GM23248 (cell line): Measurements from ENCODE around the gene HSPB7. TPM values are rescaled to one million over a fixed set of nuclear protein-coding genes. Genes with fewer than 3 reads are reported as not detected.

Source experiments
- DNase-seq: peaks from one replicate; pipeline ENCODE4 v3.0.0-alpha.2; 2015
- H2AFZ ChIP-seq: fragments of 200-600 bp; sonication (generic); 2 replicates; pipeline ENCODE4 v1.6.1; 2016; ENCODE audit warnings: antibody characterized with exemption
- H3F3A ChIP-seq: fragments of 200-600 bp; sonication (generic); 2 replicates; pipeline ENCODE4 v1.6.1; 2016; ENCODE audit warnings: mild to moderate bottlenecking, antibody characterized with exemption, mixed run types; ENCODE audit not compliant: insufficient read depth
- H3K27ac ChIP-seq: fragments of 200-600 bp; sonication (generic); 2 replicates; pipeline ENCODE4 v1.5.1; 2016; ENCODE audit warnings: mild to moderate bottlenecking
- H3K27me3 ChIP-seq: fragments of 200-600 bp; sonication (generic); replicated peaks from 2 replicates; pipeline ENCODE4 v1.6.1; 2016; ENCODE audit warnings: mild to moderate bottlenecking; ENCODE audit not compliant: insufficient read depth
- H3K36me3 ChIP-seq: fragments of 200-600 bp; sonication (generic); 2 replicates; pipeline ENCODE4 v1.6.1; 2016; ENCODE audit warnings: low read depth, mild to moderate bottlenecking
- H3K4me1 ChIP-seq: fragments of 200-600 bp; sonication (generic); 2 replicates; pipeline ENCODE4 v1.6.1; 2016; ENCODE audit warnings: mild to moderate bottlenecking; ENCODE audit not compliant: insufficient read depth
- H3K4me2 ChIP-seq: fragments of 200-600 bp; sonication (generic); one replicate; pipeline ENCODE4 v1.6.1; 2016; ENCODE audit warnings: mild to moderate bottlenecking; ENCODE audit not compliant: unreplicated experiment
- H3K4me3 ChIP-seq: fragments of 200-600 bp; sonication (generic); 2 replicates; pipeline ENCODE4 v1.5.1; 2016; ENCODE audit warnings: mild to moderate bottlenecking
- H3K79me2 ChIP-seq: fragments of 200-600 bp; sonication (generic); 2 replicates; pipeline ENCODE4 v1.6.1; 2016; ENCODE audit warnings: mild to moderate bottlenecking; ENCODE audit not compliant: insufficient read depth
- H3K9ac ChIP-seq: fragments of 200-600 bp; sonication (generic); 2 replicates; pipeline ENCODE4 v1.6.1; 2016; ENCODE audit warnings: mild to moderate bottlenecking
- H3K9me2 ChIP-seq: fragments of 200-600 bp; sonication (generic); 2 replicates; pipeline ENCODE4 v1.6.1; 2016; ENCODE audit warnings: mixed run types, mild to moderate bottlenecking, moderate library complexity; ENCODE audit not compliant: insufficient read depth
- H3K9me3 ChIP-seq: fragments of 200-600 bp; sonication (generic); one replicate; pipeline ENCODE4 v1.6.1; 2017; ENCODE audit warnings: low read depth
- H4K20me1 ChIP-seq: fragments of 200-600 bp; sonication (generic); 2 replicates; pipeline ENCODE4 v1.6.0; 2016; ENCODE audit not compliant: insufficient read depth
- EZH2 ChIP-seq: fragments of 200-600 bp; sonication (generic); IDR thresholded peaks from 2 replicates; pipeline ENCODE4 v1.6.1; 2018; ENCODE audit warnings: antibody characterized with exemption, mild to moderate bottlenecking; ENCODE audit not compliant: insufficient read depth, poor library complexity, severe bottlenecking
- EZH2phosphoT487 ChIP-seq: fragments of 200-600 bp; sonication (generic); IDR thresholded peaks from 2 replicates; pipeline ENCODE4 v1.6.1; 2018; ENCODE audit warnings: antibody characterized with exemption, moderate library complexity, mild to moderate bottlenecking, low read depth; ENCODE audit not compliant: insufficient read depth
- WGBS, 2 experiments: methylation state at CpG; one replicate each; pipeline ENCODE4 v1.1.6; 2015 to 2017; ENCODE audit warnings: low lambda C conversion rate in 2 of 2, low coverage in 1 of 2; ENCODE audit errors: missing lambda C conversion rate in 2 of 2; 5-methylcytosine and 5-hydroxymethylcytosine counted together
- in situ Hi-C: fragments of 300-500 bp; cut with MboI; formaldehyde crosslinking; loops from 2 replicates; pipeline ENCODE4 v1.15.0; 2020
- polyA plus RNA-seq: library from polyadenylated mRNA; unstranded; fragments of >200 nt; fragmentation: Nextera tagmentation; extraction: Ambion mirVana; gene quantifications from 2 replicates; pipeline ENCODE4 v1.2.1, GENCODE V29; 2016
- total RNA-seq: library from RNA; depleted of rRNA; stranded (reverse); fragments of >200 nt; shearing (Covaris generic); gene quantifications from 2 replicates; pipeline ENCODE4 v1.2.3, GENCODE V29; 2014

HSPB7 gene
- total and polyA plus RNA-seq, 2 experiments from 2014 or later: 22.9 to 111 TPM

- H3K27ac ChIP-seq: no peak overlapping the region
- no peaks in the 10 kb centered on the region for H3K9me3 ChIP-seq
- no peak overlapping the region for H3K4me2 ChIP-seq
- in situ Hi-C loops: no loop called here
- no peak overlapping the region for H2AFZ ChIP-seq
- H4K20me1 ChIP-seq: no peaks in the 10 kb centered on the region
- DNase-seq: no peak
- no peak for TF ChIP-seq EZH2phosphoT487
- TF ChIP-seq EZH2: no peak
- no peaks in the 10 kb centered on the region for H3K4me1 ChIP-seq
- H3K9ac ChIP-seq: no peak overlapping the region
- H3K9me2 ChIP-seq: no peaks in the 10 kb centered on the region
- no peaks in the 10 kb centered on the region for H3F3A ChIP-seq
- H3K27me3 ChIP-seq: no peaks in the 10 kb centered on the region
- H3K4me3 ChIP-seq: no peak overlapping the region
- H3K79me2 ChIP-seq: no peaks in the 10 kb centered on the region
- 86 to 89% methylated on average over 3 of the region's 3 CpGs for WGBS, 2 experiments
- no peaks in the 10 kb centered on the region for H3K36me3 ChIP-seq
These were observed 33.2 kb upstream of the HSPB7 start for GRCh38 chr1:16051039-16051438.

GRCh38 chr1:16050328-16050727 is 32.5 kb upstream of the HSPB7 start:
- 84% methylated on average over 7 of the region's 7 CpGs for WGBS, 2 experiments
- in situ Hi-C loops: no loop called here
- Histone ChIP-seq H3K4me2 (no peak overlapping the region), H3K27ac (no peak overlapping the region), H3K9me2 (no peaks in the 10 kb centered on the region), H3K27me3 (no peaks in the 10 kb centered on the region), H4K20me1 (no peaks in the 10 kb centered on the region), H3K4me1 (no peaks in the 10 kb centered on the region), H3K4me3 (no peak overlapping the region), H2AFZ (no peak overlapping the region), H3K9me3 (no peaks in the 10 kb centered on the region), H3K36me3 (no peaks in the 10 kb centered on the region), H3K79me2 (no peaks in the 10 kb centered on the region), H3K9ac (no peak overlapping the region), H3F3A (no peaks in the 10 kb centered on the region)
- DNase-seq: no peak
- TF ChIP-seq EZH2phosphoT487 (no peak), EZH2 (no peak)

DNA sequence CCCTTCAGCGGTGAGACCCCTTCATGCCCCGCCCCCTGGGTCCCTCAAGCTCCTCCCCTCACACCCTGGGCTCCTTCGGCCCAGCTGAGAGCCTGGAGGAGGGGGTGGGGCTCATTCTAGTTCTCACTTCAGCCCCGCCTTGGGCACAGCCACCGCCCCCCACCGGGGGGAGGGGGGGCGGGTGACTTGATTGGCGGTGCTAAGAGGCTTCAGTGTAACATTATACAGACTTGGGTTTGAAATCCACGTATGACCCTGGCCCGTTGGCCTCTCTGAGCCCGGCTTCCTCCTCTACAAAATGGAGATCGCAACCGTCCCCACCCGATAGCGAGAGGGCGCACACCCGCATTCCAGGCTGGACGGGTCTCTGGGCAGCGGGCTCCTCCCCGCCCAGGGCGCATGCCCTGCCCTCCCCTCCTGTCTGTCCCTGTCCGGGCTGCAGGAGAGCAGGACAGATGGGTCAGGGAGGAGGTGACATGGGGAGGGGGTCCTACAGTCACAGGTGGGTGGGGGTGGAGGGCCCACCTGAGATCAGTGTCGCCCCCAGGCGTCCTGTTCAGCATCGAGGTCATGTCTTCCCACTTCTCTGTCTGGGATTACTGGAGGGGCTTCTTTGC is 30.8 kb upstream of the HSPB7 start:
- in situ Hi-C loops: no loop called here
- H3K9ac ChIP-seq: peak overlapping the region; percentile 48
- H2AFZ ChIP-seq: peak overlapping the region; percentile 68
- no peaks in the 10 kb centered on the region for H3K9me3 ChIP-seq
- no peaks in the 10 kb centered on the region for H3K27me3 ChIP-seq
- no peaks in the 10 kb centered on the region for H3K79me2 ChIP-seq
- no peaks in the 10 kb centered on the region for H3K36me3 ChIP-seq
- no peak for TF ChIP-seq EZH2
- no peak for TF ChIP-seq EZH2phosphoT487
- no peaks in the 10 kb centered on the region for H3F3A ChIP-seq
- H3K4me1 ChIP-seq: no peaks in the 10 kb centered on the region
- no peaks in the 10 kb centered on the region for H4K20me1 ChIP-seq
- peak overlapping the region; percentile 58 for H3K4me3 ChIP-seq
- 4 to 7% methylated on average over 14 to 25 of the region's 25 CpGs for WGBS, 2 experiments
- peak overlapping the region; percentile 65 for H3K4me2 ChIP-seq
- peak; percentile 55 for DNase-seq
- H3K9me2 ChIP-seq: no peaks in the 10 kb centered on the region
- no peak overlapping the region for H3K27ac ChIP-seq

- Histone ChIP-seq H3K9me2 (no peaks in the 10 kb centered on the region), H3K4me3 (no peak overlapping the region), H4K20me1 (no peaks in the 10 kb centered on the region), H3K27ac (no peak overlapping the region), H3K9ac (no peak overlapping the region), H3K9me3 (no peaks in the 10 kb centered on the region), H3K4me2 (no peak overlapping the region), H3K36me3 (no peaks in the 10 kb centered on the region), H3K27me3 (no peaks in the 10 kb centered on the region), H3K4me1 (no peaks in the 10 kb centered on the region), H3K79me2 (no peaks in the 10 kb centered on the region), H2AFZ (no peak overlapping the region), H3F3A (no peaks in the 10 kb centered on the region)
- TF ChIP-seq EZH2phosphoT487: no peak
- no peak for TF ChIP-seq EZH2
- in situ Hi-C loops: no loop called here
- 68 to 82% methylated on average over 12 to 19 of the region's 19 CpGs for WGBS, 2 experiments
- DNase-seq: no peak
These were observed 30.1 kb upstream of the HSPB7 start for GRCh38 chr1:16047791-16048475.
